A549 (cell line): ENCODE measurements around the gene AMIGO2. TPM values are rescaled to one million over a fixed set of nuclear protein-coding genes. Genes with fewer than 3 reads are reported as not detected.

ENCODE experiments used
- CBX2 ChIP-seq: fragments of 200-600 bp; sonication (generic); IDR thresholded peaks from 2 replicates; pipeline ENCODE4 v1.6.1; 2016; ENCODE audit warnings: low read depth, mild to moderate bottlenecking, borderline replicate concordance
- CBX8 ChIP-seq: fragments of 200-600 bp; sonication (generic); IDR thresholded peaks from 2 replicates; pipeline ENCODE4 v1.6.1; 2016
- CEBPB ChIP-seq, 2 experiments: fragments of >200 bp in 1 of 2; sonication (Bioruptor Twin) in 1 of 2; formaldehyde crosslinking in 1 of 2; IDR thresholded peaks; 2 replicates each; pipeline ENCODE4 v1.6.1; 2012 to 2016
- EHF ChIP-seq: fragments of 250-450 bp; sonication (Bioruptor Pico); IDR thresholded peaks from 2 replicates; pipeline ENCODE4 v1.5.0; 2020; ENCODE audit warnings: mild to moderate bottlenecking
- EP300 ChIP-seq, 2 experiments: fragments of >200 bp; sonication (Bioruptor Twin); formaldehyde crosslinking; IDR thresholded peaks; 2 replicates in 1 of 2; 3 replicates in 1 of 2; pipeline ENCODE4 v1.6.1; 2016 to 2017
- FOSB ChIP-seq: fragments of 250-450 bp; sonication (Bioruptor Pico); IDR thresholded peaks from 2 replicates; pipeline ENCODE4 v1.5.0; 2020; ENCODE audit warnings: mild to moderate bottlenecking, moderate library complexity
- HDAC2 ChIP-seq: fragments of 200-600 bp; sonication (generic); IDR thresholded peaks from 2 replicates; pipeline ENCODE4 v1.6.1; 2016
- HOXA7 ChIP-seq: fragments of 250-450 bp; sonication (Bioruptor Pico); IDR thresholded peaks from 2 replicates; pipeline ENCODE4 v1.5.0; 2020; ENCODE audit warnings: mild to moderate bottlenecking, moderate library complexity
- HOXB13 ChIP-seq: fragments of 250-450 bp; sonication (Bioruptor Pico); IDR thresholded peaks from 2 replicates; pipeline ENCODE4 v1.5.0; 2020; ENCODE audit warnings: low read depth, mild to moderate bottlenecking, moderate library complexity
- KDM1A ChIP-seq: fragments of 200-600 bp; sonication (generic); IDR thresholded peaks from 2 replicates; pipeline ENCODE4 v1.6.1; 2016; ENCODE audit warnings: low read depth, mild to moderate bottlenecking
- MAFK ChIP-seq: fragments of 450-650 bp; IDR thresholded peaks from 2 replicates; pipeline ENCODE4 v1.6.1; 2014; ENCODE audit not compliant: partially characterized antibody
- MAZ ChIP-seq: fragments of 150-350 bp; IDR thresholded peaks from 2 replicates; pipeline ENCODE4 v1.6.1; 2014; ENCODE audit warnings: antibody characterized with exemption, low read depth, low read length, borderline replicate concordance
- MYC ChIP-seq: IDR thresholded peaks from 2 replicates; pipeline ENCODE4 v1.6.1; 2012; ENCODE audit warnings: mild to moderate bottlenecking, inconsistent platforms, low read length, improper control_type of control experiment, borderline replicate concordance
- NFE2L2 ChIP-seq: fragments of 150-350 bp; conservative IDR thresholded peaks from 2 replicates; pipeline ENCODE4 v1.6.1; 2014; ENCODE audit warnings: low read length
- NPAS2 ChIP-seq: fragments of 250-450 bp; sonication (Bioruptor Pico); IDR thresholded peaks from 2 replicates; pipeline ENCODE4 v1.8.0; 2022; ENCODE audit warnings: mild to moderate bottlenecking, moderate library complexity, borderline replicate concordance
- NR3C1 ChIP-seq: fragments of >200 bp; sonication (Bioruptor Twin); formaldehyde crosslinking; IDR thresholded peaks from 3 replicates; pipeline ENCODE4 v1.6.1; 2017
- RAD21 ChIP-seq, 2 experiments: fragments of >200 bp in 1 of 2; sonication (Bioruptor Twin) in 1 of 2; formaldehyde crosslinking in 1 of 2; IDR thresholded peaks in 1 of 2; conservative IDR thresholded peaks in 1 of 2; 2 replicates in 1 of 2; 3 replicates in 1 of 2; pipeline ENCODE4 v1.6.1; 2012 to 2018; ENCODE audit warnings: inconsistent platforms in 1 of 2
- RNF2 ChIP-seq: fragments of 200-600 bp; sonication (generic); IDR thresholded peaks from 2 replicates; pipeline ENCODE4 v1.6.1; 2016; ENCODE audit warnings: low read depth, mild to moderate bottlenecking, antibody characterized with exemption, moderate library complexity, borderline replicate concordance
- SMC3 ChIP-seq: fragments of >200 bp; sonication (Bioruptor Twin); formaldehyde crosslinking; IDR thresholded peaks from 3 replicates; pipeline ENCODE4 v1.6.1; 2018; ENCODE audit warnings: inconsistent platforms
- SREBF2 ChIP-seq: fragments of 450-650 bp; IDR thresholded peaks from 2 replicates; pipeline ENCODE4 v1.6.1; 2014; ENCODE audit warnings: mild to moderate bottlenecking, moderate library complexity
- ZC3H11A ChIP-seq: fragments of 450-650 bp; IDR thresholded peaks from 2 replicates; pipeline ENCODE4 v1.6.1; 2014; ENCODE audit warnings: antibody characterized with exemption, mild to moderate bottlenecking
- polyA plus RNA-seq, 4 experiments: library from polyadenylated mRNA; depleted of rRNA in 3 of 4; stranded (reverse); fragments of >200 nt; fragmentation: RNase III in 1 of 4; extraction: RNeasy Plus Mini Kit Qiagen cat#74134 plus additional on column Dnase treatment in 1 of 4; gene quantifications; 2 replicates in 3 of 4; 3 replicates in 1 of 4; pipeline ENCODE4 v1.2.3, GENCODE V29; 2011 to 2017
- TF ChIP-seq, protein P1 (sequence below): fragments of 150-350 bp; IDR thresholded peaks from 2 replicates; pipeline ENCODE4 v1.6.1; 2014; ENCODE audit warnings: low read depth, mild to moderate bottlenecking, low read length
- TF ChIP-seq, protein P2 (sequence below): fragments of 250-450 bp; sonication (Bioruptor Pico); IDR thresholded peaks from 2 replicates; pipeline ENCODE4 v1.5.0; 2021; ENCODE audit warnings: mild to moderate bottlenecking, moderate library complexity, borderline replicate concordance
- TF ChIP-seq, protein P3 (sequence below): fragments of >200 bp; sonication (Bioruptor Twin); formaldehyde crosslinking; IDR thresholded peaks from 3 replicates; pipeline ENCODE4 v1.5.1; 2016

AMIGO2 gene
- polyA plus RNA-seq, 2 of the 4 experiments (the other 2 are of a cell fraction): 288 to 636 TPM

DNA sequence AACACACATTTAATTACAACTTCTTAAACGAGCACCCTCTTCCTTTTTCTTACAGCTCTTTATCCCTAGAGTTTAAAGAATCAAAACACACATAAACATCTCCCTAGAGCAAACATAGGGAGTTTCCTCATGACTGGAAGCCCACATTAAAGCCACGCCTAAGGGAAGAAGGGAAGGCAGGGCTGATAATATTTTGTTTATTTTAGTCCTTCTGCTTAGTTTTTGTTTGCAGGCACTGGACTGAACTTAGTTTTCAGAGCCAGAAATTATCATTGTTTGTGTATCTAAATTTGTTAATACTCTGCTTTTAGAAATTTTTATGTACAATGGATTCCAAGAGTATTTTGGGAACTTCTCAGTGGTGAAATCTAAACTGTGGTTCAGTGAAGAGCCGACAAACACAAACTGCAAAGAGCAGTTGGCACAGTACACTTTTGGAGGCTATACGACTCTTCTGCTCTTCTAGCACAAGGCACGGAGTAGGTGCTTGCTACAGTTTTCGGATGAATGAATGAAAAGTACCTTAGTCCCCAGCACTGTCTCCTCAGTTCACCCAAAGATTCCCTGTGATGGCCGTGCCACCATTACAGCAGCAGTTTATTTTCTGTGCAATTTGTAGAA is 17.6 kb upstream of the AMIGO2 start (continued):
- TF ChIP-seq KDM1A (no peak), MAZ (no peak), EHF (no peak), CBX2 (no peak), CEBPB (IDR thresholded peaks at IDR 0.05) (peak in 1 of 2 experiments; percentile 72; a peak in 2 of 4 replicates), ZC3H11A (no peak), SREBF2 (no peak), FOSB (CRISPR knock-in tag) (no peak), NFE2L2 (no peak), HDAC2 (no peak), MAFK (no peak), CBX8 (no peak), RNF2 (no peak), MYC (0 out of 2 replicates have a peak, but pooled peaks have one; percentile 26), RAD21 (conservative IDR thresholded peaks at IDR 0.05 in 1 of 2, IDR thresholded peaks at IDR 0.05 in 1 of 2) (no peak; a peak in 1 of 5 replicates), HOXA7 (CRISPR knock-in tag) (no peak), NPAS2 (no peak), HOXB13 (CRISPR knock-in tag) (0 out of 2 replicates have a peak, but pooled peaks have one; percentile 10), NR3C1 (no peak), SMC3 (no peak; the same call in 2 of the 3 replicates), EP300 (IDR thresholded peaks at IDR 0.05) (peak; percentile 23 to 43; a peak in 1 of 5 replicates)
- TF ChIP-seq, protein P1, sequence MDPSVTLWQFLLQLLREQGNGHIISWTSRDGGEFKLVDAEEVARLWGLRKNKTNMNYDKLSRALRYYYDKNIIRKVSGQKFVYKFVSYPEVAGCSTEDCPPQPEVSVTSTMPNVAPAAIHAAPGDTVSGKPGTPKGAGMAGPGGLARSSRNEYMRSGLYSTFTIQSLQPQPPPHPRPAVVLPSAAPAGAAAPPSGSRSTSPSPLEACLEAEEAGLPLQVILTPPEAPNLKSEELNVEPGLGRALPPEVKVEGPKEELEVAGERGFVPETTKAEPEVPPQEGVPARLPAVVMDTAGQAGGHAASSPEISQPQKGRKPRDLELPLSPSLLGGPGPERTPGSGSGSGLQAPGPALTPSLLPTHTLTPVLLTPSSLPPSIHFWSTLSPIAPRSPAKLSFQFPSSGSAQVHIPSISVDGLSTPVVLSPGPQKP: no peak
- TF ChIP-seq, protein P2, sequence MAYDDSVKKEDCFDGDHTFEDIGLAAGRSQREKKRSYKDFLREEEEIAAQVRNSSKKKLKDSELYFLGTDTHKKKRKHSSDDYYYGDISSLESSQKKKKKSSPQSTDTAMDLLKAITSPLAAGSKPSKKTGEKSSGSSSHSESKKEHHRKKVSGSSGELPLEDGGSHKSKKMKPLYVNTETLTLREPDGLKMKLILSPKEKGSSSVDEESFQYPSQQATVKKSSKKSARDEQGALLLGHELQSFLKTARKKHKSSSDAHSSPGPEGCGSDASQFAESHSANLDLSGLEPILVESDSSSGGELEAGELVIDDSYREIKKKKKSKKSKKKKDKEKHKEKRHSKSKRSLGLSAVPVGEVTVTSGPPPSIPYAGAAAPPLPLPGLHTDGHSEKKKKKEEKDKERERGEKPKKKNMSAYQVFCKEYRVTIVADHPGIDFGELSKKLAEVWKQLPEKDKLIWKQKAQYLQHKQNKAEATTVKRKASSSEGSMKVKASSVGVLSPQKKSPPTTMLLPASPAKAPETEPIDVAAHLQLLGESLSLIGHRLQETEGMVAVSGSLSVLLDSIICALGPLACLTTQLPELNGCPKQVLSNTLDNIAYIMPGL (CRISPR knock-in tag): no peak
- TF ChIP-seq, protein P3, sequence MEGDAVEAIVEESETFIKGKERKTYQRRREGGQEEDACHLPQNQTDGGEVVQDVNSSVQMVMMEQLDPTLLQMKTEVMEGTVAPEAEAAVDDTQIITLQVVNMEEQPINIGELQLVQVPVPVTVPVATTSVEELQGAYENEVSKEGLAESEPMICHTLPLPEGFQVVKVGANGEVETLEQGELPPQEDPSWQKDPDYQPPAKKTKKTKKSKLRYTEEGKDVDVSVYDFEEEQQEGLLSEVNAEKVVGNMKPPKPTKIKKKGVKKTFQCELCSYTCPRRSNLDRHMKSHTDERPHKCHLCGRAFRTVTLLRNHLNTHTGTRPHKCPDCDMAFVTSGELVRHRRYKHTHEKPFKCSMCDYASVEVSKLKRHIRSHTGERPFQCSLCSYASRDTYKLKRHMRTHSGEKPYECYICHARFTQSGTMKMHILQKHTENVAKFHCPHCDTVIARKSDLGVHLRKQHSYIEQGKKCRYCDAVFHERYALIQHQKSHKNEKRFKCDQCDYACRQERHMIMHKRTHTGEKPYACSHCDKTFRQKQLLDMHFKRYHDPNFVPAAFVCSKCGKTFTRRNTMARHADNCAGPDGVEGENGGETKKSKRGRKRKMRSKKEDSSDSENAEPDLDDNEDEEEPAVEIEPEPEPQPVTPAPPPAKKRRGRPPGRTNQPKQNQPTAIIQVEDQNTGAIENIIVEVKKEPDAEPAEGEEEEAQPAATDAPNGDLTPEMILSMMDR: no peak
